Central memory CD8-positive, alpha-beta T cell (primary cell): ENCODE measurements around the gene ARHGEF2.

ENCODE experiments used
- ATAC-seq: fragments of 150-1000 bp; cut with Tn5 transposase; replicated peaks from 2 replicates; pipeline ENCODE4 v1.10.0; 2022; ENCODE audit warnings: mild to moderate bottlenecking, moderate FRiP score, moderate number of reproducible peaks; ENCODE audit not compliant: poor library complexity, severe bottlenecking; ENCODE audit errors: extremely low read depth
- DNase-seq, 2 donors: peaks; one replicate each; pipeline ENCODE4 v3.0.0; 2021; ENCODE audit warnings: low spot score in 2 of 2
- H3K27ac Mint-ChIP-seq: one replicate; pipeline ENCODE4 v1.8.0; 2022; ENCODE audit warnings: low read depth, mild to moderate bottlenecking, moderate library complexity, mixed read lengths
- H3K27me3 Mint-ChIP-seq: one replicate; pipeline ENCODE4 v1.8.0; 2022; ENCODE audit warnings: mixed read lengths
- H3K36me3 Mint-ChIP-seq: one replicate; pipeline ENCODE4 v1.8.0; 2022; ENCODE audit warnings: mild to moderate bottlenecking, moderate library complexity, mixed read lengths; ENCODE audit not compliant: insufficient read depth
- H3K4me1 Mint-ChIP-seq: one replicate; pipeline ENCODE4 v1.8.0; 2022; ENCODE audit warnings: mixed read lengths
- H3K4me3 Mint-ChIP-seq: one replicate; pipeline ENCODE4 v1.8.0; 2022; ENCODE audit warnings: mild to moderate bottlenecking, moderate library complexity, mixed read lengths
- H3K9me3 Mint-ChIP-seq: one replicate; pipeline ENCODE4 v1.8.0; 2022; ENCODE audit warnings: mixed read lengths

The ARHGEF2 gene

DNA sequence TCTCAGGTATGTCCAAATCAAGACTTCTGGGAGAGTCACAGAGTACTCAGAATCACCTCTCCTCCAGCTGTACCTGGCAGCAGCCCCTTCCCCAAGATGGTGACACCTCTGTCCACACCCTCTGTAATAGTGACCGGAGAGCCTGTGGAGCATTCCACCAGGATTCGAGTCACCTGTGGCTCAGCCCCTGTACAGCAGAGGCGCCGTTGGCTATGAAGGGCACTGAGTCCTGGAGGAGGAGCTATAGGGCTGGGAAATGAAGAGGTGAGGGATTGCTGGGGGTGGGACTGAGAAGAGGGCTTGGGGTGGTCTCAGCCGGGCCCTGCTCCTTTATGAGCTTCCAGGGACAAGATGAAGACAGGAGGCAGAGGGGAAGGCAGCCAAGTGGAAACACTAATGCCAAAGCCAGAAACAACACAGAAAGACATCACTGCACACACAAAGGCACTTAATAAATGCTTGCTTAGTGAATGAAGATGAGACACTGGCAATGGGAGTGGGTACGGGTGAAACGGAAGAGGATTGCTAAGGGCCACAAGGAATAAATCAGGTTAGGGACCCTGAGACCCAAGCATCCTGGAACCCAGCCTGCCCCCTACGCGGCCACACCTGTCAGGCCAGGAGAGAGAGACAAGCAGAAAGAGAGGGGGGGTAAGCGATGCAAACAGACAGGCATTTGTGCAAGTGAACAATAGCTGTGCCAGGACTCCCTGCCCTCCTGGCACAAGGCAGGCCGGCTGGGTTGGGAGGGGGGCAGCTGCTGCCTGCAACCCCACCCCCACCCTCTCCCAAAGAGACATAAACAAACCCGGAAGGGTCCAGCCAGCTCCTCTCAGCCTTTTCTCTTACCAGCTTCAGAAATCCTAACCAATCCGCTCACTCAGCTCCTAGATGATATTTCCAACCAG lies 3.9 kb downstream of the ARHGEF2 start:
- ATAC-seq: no peak
- DNase-seq: no peak
- H3K27me3 Mint-ChIP-seq: no peaks in the 10 kb centered on the region
- H3K4me1 Mint-ChIP-seq: peaks cover 86% of the 10 kb centered on the region
- H3K4me3 Mint-ChIP-seq: peak overlapping the region; percentile 90
- H3K27ac Mint-ChIP-seq: peak overlapping the region; percentile 90
- peaks cover 25% of the 10 kb centered on the region for H3K36me3 Mint-ChIP-seq
- no peaks in the 10 kb centered on the region for H3K9me3 Mint-ChIP-seq

DNA sequence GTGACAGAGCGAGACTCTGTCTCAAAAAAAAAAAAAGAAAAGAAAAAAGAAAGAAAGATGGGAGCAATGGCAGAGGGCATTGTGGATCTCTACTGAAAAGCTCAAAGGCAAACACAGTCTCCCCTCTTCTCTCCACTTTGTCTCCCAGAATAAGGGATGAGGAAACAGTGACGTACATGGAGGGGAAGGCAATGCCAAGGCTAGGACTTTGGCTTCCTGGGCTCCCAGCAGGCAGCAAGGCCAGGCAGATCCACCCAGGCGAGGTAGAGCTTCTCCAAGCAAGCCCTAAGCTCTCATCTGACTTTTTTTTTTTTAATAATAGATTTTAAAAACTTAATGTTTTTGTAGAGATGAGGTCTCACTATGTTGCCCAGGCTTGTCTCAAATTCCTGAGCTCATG lies 4.6 kb downstream of the ARHGEF2 start:
- H3K4me3 Mint-ChIP-seq: peak overlapping the region; percentile 90
- DNase-seq: no peak
- H3K27me3 Mint-ChIP-seq: no peaks in the 10 kb centered on the region
- peaks cover 87% of the 10 kb centered on the region for H3K4me1 Mint-ChIP-seq
- H3K27ac Mint-ChIP-seq: peak overlapping the region; percentile 91
- H3K36me3 Mint-ChIP-seq: peaks cover 29% of the 10 kb centered on the region
- H3K9me3 Mint-ChIP-seq: no peaks in the 10 kb centered on the region
- ATAC-seq: no peak

DNA sequence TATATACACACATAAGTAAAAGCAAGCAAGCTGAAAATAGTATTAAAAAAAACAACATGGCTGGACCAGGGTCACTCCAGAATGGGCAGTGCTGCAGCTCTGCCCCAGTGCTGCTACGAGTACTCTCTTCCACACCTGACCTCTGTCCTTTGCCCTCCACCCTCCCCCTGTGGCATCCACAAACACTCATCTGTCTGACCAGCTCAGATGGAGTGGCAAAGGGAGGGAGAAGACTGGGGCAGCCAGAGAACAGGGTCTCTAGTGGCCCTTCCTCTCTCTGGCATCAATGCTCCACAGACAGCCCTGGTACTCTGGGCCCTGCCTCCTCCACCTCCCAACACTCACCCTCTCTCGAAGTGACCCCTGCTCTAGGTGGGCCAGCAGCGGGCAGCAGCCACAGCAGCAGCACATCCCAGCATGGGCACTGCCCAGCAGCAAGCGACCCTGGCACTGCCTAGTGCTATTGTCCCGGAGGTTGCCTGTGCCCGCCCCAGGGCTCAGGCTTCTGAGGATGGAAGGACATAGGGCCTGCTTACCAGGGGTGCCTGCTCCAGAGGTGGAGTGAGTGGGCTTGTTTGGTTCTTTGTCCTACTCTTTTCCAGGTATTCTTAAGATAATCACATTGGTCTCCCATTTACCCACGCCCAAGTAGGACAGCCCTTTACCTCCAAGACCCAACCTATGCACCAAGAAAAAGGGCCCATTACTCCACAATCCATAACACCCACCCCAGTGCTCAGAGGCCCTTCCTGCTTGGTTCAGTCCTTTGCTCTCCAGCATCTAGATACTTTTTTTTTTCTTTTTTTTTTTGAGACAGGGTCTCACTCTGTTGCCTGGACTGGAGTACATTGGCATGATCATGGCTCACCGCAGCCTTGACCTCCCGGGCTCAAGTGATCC lies 6.2 kb downstream of the ARHGEF2 start:
- H3K27ac Mint-ChIP-seq: peak overlapping the region; percentile 91
- DNase-seq: no peak
- ATAC-seq: no peak
- H3K36me3 Mint-ChIP-seq: peaks cover 32% of the 10 kb centered on the region
- peaks cover 97% of the 10 kb centered on the region for H3K4me1 Mint-ChIP-seq
- no peaks in the 10 kb centered on the region for H3K27me3 Mint-ChIP-seq
- no peaks in the 10 kb centered on the region for H3K9me3 Mint-ChIP-seq
- peak overlapping the region; percentile 90 for H3K4me3 Mint-ChIP-seq

DNA sequence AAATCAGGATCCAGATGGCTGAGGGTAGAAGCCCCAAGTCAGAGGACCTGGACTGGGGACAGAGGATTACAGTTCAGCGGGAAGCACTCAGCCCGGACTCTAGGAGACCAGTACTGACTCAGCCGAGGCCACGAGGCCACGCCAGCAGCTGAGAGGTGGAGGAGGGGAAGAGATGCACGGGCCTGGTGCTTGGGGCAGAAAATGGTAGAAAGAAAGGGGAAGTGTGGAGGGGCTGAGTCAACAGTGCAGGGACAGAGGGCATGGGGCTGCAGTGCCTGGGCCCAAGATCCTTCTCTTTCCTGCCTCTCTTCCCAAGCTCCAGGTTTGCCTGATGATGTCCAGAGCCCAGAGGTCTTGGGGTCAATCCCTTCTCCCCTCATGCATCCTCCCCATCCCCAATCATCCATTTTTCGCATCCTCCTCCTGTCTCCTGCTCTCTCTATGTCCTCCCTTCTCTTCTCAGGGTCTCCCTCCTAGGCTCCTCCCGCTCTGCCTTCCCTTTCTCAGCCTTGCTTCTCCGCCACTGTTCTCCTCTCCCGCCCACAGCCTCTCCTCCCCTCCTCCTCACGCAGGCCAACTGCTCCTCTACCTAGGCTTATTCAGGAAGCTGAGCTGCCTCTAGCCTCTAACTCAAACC lies 7.7 kb downstream of the ARHGEF2 start:
- no peaks in the 10 kb centered on the region for H3K9me3 Mint-ChIP-seq
- H3K4me3 Mint-ChIP-seq: peak overlapping the region; percentile 54
- H3K27ac Mint-ChIP-seq: peak overlapping the region; percentile 91
- no peaks in the 10 kb centered on the region for H3K27me3 Mint-ChIP-seq
- no peak for ATAC-seq
- peaks cover 37% of the 10 kb centered on the region for H3K36me3 Mint-ChIP-seq
- H3K4me1 Mint-ChIP-seq: peaks cover 94% of the 10 kb centered on the region
- DNase-seq: no peak

DNA sequence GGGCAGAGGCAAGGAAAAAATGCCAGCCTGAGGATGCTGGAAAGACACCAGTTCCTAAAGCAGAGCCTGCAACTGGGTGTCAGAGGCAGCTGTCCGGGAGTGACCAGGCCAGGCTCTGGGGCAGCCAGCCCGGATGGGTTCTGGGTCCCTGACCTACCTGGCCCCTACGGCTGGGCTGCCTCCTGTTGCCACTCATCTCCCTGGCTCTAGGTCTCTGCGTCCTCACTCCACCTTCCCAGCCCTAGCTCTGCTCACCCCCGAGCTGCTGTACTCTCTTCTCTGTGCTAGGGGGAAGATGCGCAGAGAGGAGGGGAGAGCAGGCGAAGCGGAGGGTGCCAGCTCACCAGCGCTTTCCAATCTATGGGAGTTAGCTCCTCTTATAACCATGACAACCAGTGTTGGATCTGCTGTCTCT lies 9.0 kb downstream of the ARHGEF2 start:
- H3K36me3 Mint-ChIP-seq: peaks cover 45% of the 10 kb centered on the region
- H3K27ac Mint-ChIP-seq: peak overlapping the region; percentile 91
- DNase-seq (no peak), ATAC-seq (no peak)
- no peaks in the 10 kb centered on the region for H3K9me3 Mint-ChIP-seq
- peaks cover 86% of the 10 kb centered on the region for H3K4me1 Mint-ChIP-seq
- peak overlapping the region; percentile 54 for H3K4me3 Mint-ChIP-seq
- no peaks in the 10 kb centered on the region for H3K27me3 Mint-ChIP-seq

DNA sequence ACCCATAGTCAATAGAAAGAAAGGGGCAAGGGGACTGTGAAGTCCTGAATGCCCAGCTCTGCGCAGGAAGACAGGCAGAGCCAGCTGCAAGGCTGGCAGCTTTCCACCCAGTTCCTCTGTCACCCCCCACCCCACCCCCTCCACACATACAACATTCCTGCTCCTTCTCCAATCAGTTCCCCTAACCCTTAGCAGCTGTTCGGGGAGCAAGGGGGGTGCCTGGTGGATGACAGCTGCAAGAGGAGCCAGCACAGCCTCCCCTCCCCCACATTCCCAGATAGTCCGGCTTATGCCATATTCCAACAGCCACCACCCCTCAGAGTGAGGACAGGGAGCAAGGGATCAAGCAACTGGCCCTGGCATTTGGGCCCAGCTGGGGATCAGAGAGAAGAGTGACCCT lies 9.7 kb downstream of the ARHGEF2 start:
- Mint-ChIP-seq H3K36me3 (peaks cover 51% of the 10 kb centered on the region), H3K27me3 (no peaks in the 10 kb centered on the region), H3K27ac (peak overlapping the region; percentile 86), H3K4me3 (peak overlapping the region; percentile 54), H3K4me1 (peaks cover 81% of the 10 kb centered on the region), H3K9me3 (no peaks in the 10 kb centered on the region)
- no peak for DNase-seq
- no peak for ATAC-seq

DNA sequence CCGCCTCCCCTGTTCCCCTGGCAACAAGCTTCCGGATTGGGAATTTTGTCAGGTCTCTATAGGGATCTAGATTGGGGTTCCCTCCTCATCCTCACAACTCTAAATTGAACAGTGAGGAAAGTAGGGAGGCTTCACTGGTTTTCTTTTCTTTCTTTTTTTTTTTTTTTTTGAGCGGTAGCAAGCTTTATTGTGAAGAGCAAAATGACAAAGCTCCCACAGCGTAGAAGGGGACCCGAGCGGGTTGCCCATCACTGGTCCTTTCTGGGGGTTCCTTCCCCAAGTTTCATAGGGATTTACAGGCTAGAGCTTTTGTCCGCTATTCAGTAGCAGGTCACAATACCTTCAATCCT lies 10.3 kb downstream of the ARHGEF2 start:
- no peak for ATAC-seq
- no peak for DNase-seq
- H3K9me3 Mint-ChIP-seq: no peaks in the 10 kb centered on the region
- H3K4me3 Mint-ChIP-seq: peak overlapping the region; percentile 62
- peak overlapping the region; percentile 86 for H3K27ac Mint-ChIP-seq
- H3K27me3 Mint-ChIP-seq: no peaks in the 10 kb centered on the region
- peaks cover 75% of the 10 kb centered on the region for H3K4me1 Mint-ChIP-seq
- peaks cover 52% of the 10 kb centered on the region for H3K36me3 Mint-ChIP-seq

DNA sequence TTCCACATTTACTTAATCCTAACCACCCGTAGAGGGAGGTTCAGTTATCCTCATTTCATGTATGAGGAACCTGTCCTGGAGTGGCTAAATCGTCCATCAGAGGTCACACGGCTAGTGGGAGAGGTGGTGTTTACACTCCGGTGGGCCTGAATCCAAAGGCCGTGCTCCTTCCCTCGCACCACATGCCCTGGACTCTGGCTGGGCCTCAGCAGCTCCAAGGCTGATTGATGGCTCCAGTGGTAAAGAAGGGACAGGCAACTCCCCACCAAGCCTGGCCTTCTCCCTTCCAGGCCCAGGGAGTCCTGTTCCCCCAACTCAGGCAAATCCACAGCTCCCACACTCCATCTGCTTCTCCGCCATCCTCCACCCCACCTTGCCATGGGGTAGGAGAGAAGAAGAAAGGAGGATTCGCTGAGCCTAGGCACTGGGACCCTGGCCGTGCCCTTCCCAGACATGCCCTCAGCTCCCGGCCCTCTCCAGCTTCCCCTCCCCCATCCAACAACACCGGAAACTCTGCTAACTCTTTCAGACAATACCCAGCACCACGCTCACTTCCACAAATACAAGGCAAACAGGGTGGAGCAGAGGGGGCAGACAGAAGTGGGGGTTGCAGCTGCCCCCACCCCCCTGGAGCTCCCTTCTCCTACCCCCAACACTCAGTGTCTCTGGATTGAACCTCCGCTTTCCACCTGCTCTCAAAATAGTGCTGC lies 10.9 kb downstream of the ARHGEF2 start:
- H3K4me3 Mint-ChIP-seq: peak overlapping the region; percentile 62
- H3K27me3 Mint-ChIP-seq: no peaks in the 10 kb centered on the region
- DNase-seq: no peak
- H3K9me3 Mint-ChIP-seq: no peaks in the 10 kb centered on the region
- peaks cover 70% of the 10 kb centered on the region for H3K4me1 Mint-ChIP-seq
- peak overlapping the region; percentile 86 for H3K27ac Mint-ChIP-seq
- peaks cover 53% of the 10 kb centered on the region for H3K36me3 Mint-ChIP-seq
- peak; percentile 49 for ATAC-seq

DNA sequence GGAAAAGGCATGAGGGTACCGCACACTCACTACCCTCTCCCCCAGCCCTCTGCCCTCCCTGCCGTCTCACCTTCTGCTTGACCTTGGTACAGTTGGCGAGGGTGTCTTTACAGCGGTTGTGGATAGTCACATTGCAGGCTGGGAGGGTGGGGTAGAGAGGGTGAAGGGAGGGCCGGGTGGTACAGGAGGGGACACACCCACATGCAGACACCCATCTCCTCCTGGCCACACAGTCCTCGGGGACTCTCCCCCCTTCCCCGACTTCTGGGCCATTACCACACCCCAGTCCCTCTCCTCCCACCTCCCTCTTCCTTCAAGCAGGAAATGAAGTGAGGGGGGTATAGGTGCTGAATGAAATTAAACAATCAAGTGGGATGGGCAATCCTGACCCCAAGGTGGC lies 11.6 kb downstream of the ARHGEF2 start:
- H3K4me3 Mint-ChIP-seq: peak overlapping the region; percentile 51
- H3K4me1 Mint-ChIP-seq: peaks cover 68% of the 10 kb centered on the region
- H3K36me3 Mint-ChIP-seq: peaks cover 60% of the 10 kb centered on the region

DNA sequence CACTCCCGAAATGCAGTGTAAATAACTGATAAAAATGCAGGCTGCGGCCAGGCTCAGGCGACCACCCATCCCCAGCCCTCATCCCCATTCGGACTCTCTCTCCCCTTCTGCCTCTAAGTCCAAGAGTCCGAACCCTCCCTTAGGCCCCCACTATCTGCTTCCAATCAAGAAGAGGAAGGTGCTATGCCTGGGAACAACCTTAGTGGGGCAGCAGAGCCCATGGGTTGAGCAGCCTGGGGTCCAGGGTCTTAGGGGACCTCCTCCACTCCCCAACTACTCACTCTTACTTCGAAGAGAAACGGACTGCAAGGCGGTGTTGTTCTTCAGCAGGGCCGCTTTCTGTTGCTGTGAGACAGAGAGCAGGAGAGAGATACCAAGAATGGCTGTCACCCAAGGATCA lies 12.2 kb downstream of the ARHGEF2 start:
- ATAC-seq (no peak), DNase-seq (no peak)
- Mint-ChIP-seq H3K4me3 (peak overlapping the region; percentile 51), H3K27me3 (no peaks in the 10 kb centered on the region), H3K9me3 (no peaks in the 10 kb centered on the region), H3K4me1 (peaks cover 65% of the 10 kb centered on the region), H3K27ac (peak overlapping the region; percentile 86), H3K36me3 (peaks cover 66% of the 10 kb centered on the region)

More for the DNA sequence above, 11.6 kb downstream of the ARHGEF2 start:
- Mint-ChIP-seq H3K9me3 (no peaks in the 10 kb centered on the region), H3K27ac (peak overlapping the region; percentile 86), H3K27me3 (no peaks in the 10 kb centered on the region)
- ATAC-seq (no peak), DNase-seq (no peak)

DNA sequence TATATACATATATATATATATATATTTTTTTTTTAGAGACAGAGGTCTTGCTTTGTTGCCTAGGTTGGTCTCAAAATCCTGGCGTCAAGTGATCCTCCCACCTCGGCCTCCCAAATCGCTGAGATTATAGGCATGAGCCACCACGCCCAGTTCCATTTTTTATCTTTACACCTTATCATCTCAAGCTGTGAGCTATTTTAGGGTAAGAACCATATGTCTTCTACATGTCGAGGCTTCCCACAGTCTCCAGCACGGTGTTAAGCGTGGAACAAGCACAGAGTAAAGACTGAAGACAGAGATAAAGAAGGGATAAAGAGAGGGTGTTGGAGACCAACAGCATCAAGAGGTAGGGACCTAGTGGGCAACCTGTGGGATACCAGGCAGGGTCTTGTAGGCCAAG lies 14.2 kb downstream of the ARHGEF2 start:
- Mint-ChIP-seq H3K4me1 (peaks cover 52% of the 10 kb centered on the region), H3K4me3 (no peak overlapping the region), H3K36me3 (peaks cover 73% of the 10 kb centered on the region), H3K27ac (peak overlapping the region; percentile 79), H3K9me3 (no peaks in the 10 kb centered on the region), H3K27me3 (no peaks in the 10 kb centered on the region)
- no peak for DNase-seq
- ATAC-seq: no peak
